Endothelial cell of umbilical vein (primary cell): Measurements from ENCODE around the gene CLCA1. TPM values are rescaled to one million over a fixed set of nuclear protein-coding genes. Genes with fewer than 3 reads are reported as not detected.

ENCODE experiments used
- BruUV-seq: library from RNA; stranded (reverse); fragments of 400-500 nt; replicated peaks from 2 replicates; lab custom pipeline; 2021; lab: Mats Ljungman, UMichigan
- CTCF ChIA-PET: fragments of 300-600, 350-600 bp; sonication (Branson Sonifier 250); formaldehyde crosslinking; loops from one replicate; lab custom pipeline; 2021; ENCODE audit warnings: antibody characterized with exemption, inconsistent platforms; lab: Charles Lee
- POLR2A ChIA-PET: fragments of 300-600, 350-600 bp; sonication (Branson Sonifier 250); formaldehyde crosslinking; loops from one replicate; lab custom pipeline; 2021; ENCODE audit warnings: antibody characterized with exemption, inconsistent platforms; lab: Charles Lee
- DNase-seq: peaks from one replicate; pipeline ENCODE4 v3.0.0-alpha.2; 2011; ENCODE audit warnings: low read depth, low spot score
- FAIRE-seq: peaks from 2 replicates; lab custom pipeline; 2011; peaks lifted over from hg19 to GRCh38; lab: Jason Lieb, UNC
- H2AFZ ChIP-seq: 2 replicates; pipeline ENCODE4 v1.6.0; 2012; ENCODE audit warnings: low read depth, low read length, control low read depth, inconsistent platforms
- H3K27ac ChIP-seq: 2 replicates; pipeline ENCODE4 v1.5.1; 2011; ENCODE audit warnings: low read depth, mild to moderate bottlenecking, control low read depth, low read length, moderate library complexity; ENCODE audit not compliant: insufficient read depth
- H3K27me3 ChIP-seq, 2 experiments: 2 replicates each; pipeline versions ENCODE4 v1.6.0 to v1.6.1; 2011; ENCODE audit warnings: low read length in 2 of 2, mixed read lengths in 1 of 2; ENCODE audit not compliant: control insufficient read depth in 2 of 2, insufficient read depth in 2 of 2
- H3K36me3 ChIP-seq, 2 experiments: 2 replicates in 1 of 2; 3 replicates in 1 of 2; pipeline ENCODE4 v1.5.1; 2011; ENCODE audit warnings: low read length in 2 of 2, mild to moderate bottlenecking in 1 of 2, moderate library complexity in 1 of 2; ENCODE audit not compliant: control insufficient read depth in 2 of 2, insufficient read depth in 2 of 2; ENCODE audit errors: extremely low read depth in 1 of 2
- H3K4me1 ChIP-seq: 3 replicates; pipeline ENCODE4 v1.5.1; 2011; ENCODE audit warnings: mild to moderate bottlenecking, low read length; ENCODE audit not compliant: control insufficient read depth, insufficient read depth; ENCODE audit errors: extremely low read depth
- H3K4me2 ChIP-seq: 2 replicates; pipeline ENCODE4 v1.6.1; 2011; ENCODE audit warnings: low read length, control low read depth, mixed read lengths; ENCODE audit not compliant: insufficient read depth
- H3K4me3 ChIP-seq, 3 experiments: fragments of 200-600 bp in 1 of 3; sonication (generic), shearing (Covaris generic) in 1 of 3; replicated peaks in 1 of 3; 2 replicates each; pipeline ENCODE4 v1.5.1; 2011 to 2016; ENCODE audit warnings: control low read depth in 3 of 3, low read length in 3 of 3, mild to moderate bottlenecking in 2 of 3, inconsistent platforms in 1 of 3, low read depth in 1 of 3, moderate library complexity in 1 of 3; ENCODE audit not compliant: insufficient read depth in 1 of 3
- H3K79me2 ChIP-seq: 2 replicates; pipeline ENCODE4 v1.6.0; 2012; ENCODE audit warnings: low read length, inconsistent platforms; ENCODE audit not compliant: control insufficient read depth, insufficient read depth
- H3K9ac ChIP-seq: replicated peaks from 2 replicates; pipeline ENCODE3; 2011; ENCODE audit warnings: low read length, control low read depth; ENCODE audit not compliant: insufficient read depth; ENCODE audit errors: extremely low read depth
- H3K9me1 ChIP-seq: replicated peaks from 3 replicates; pipeline ENCODE4 v1.6.0; 2011; ENCODE audit warnings: mild to moderate bottlenecking, low read length; ENCODE audit not compliant: control insufficient read depth, insufficient read depth; ENCODE audit errors: extremely low read depth
- H3K9me3 ChIP-seq: replicated peaks from 2 replicates; pipeline ENCODE4 v1.5.1; 2012; ENCODE audit warnings: low read length, inconsistent platforms; ENCODE audit not compliant: control insufficient read depth, insufficient read depth
- H4K20me1 ChIP-seq: replicated peaks from 2 replicates; pipeline ENCODE3; 2011; ENCODE audit warnings: mild to moderate bottlenecking, low read length; ENCODE audit not compliant: control insufficient read depth, insufficient read depth; ENCODE audit errors: extremely low read depth
- EZH2 ChIP-seq: IDR thresholded peaks from 2 replicates; pipeline ENCODE4 v1.6.1; 2012; ENCODE audit warnings: borderline replicate concordance, low read depth, mild to moderate bottlenecking, moderate library complexity, low read length, inconsistent platforms; ENCODE audit not compliant: severe bottlenecking
- FOS ChIP-seq: IDR thresholded peaks from 2 replicates; pipeline ENCODE4 v1.6.1; 2011; ENCODE audit warnings: mild to moderate bottlenecking, low read length, moderate library complexity, borderline replicate concordance; ENCODE audit not compliant: insufficient read depth
- GATA2 ChIP-seq: IDR thresholded peaks from 2 replicates; pipeline ENCODE4 v1.7.0; 2011; ENCODE audit warnings: low read depth, mild to moderate bottlenecking, moderate library complexity, mixed read lengths, low read length; ENCODE audit not compliant: insufficient read length, insufficient read depth
- JUN ChIP-seq: IDR thresholded peaks from 2 replicates; pipeline ENCODE4 v1.6.1; 2011; ENCODE audit warnings: borderline replicate concordance, low read depth; ENCODE audit not compliant: insufficient read length, insufficient read depth
- POLR2A ChIP-seq: IDR thresholded peaks from 2 replicates; pipeline ENCODE4 v1.6.1; 2012; ENCODE audit warnings: low read depth, mild to moderate bottlenecking, control low read depth, low read length
- POLR2AphosphoS5 ChIP-seq: IDR thresholded peaks from 2 replicates; pipeline ENCODE4 v1.6.1; 2012; ENCODE audit warnings: low read depth, mild to moderate bottlenecking, control low read depth, low read length, moderate library complexity; ENCODE audit not compliant: insufficient read depth
- dilution Hi-C: fragments of 300-500 bp; cut with MboI; formaldehyde crosslinking; loops from one replicate; pipeline ENCODE4 v1.15.0; 2019; ENCODE audit warnings: low sequenced_read_pairs; ENCODE audit not compliant: extremely low pct_ligation_motif_present
- intact Hi-C: fragments of 100-400 bp; cut with micrococcal nuclease; formaldehyde crosslinking; loops from one replicate; pipeline ENCODE4 v1.10.0; 2022
- polyA plus RNA-seq, 4 experiments: library from polyadenylated mRNA; depleted of rRNA in 3 of 4; stranded (reverse) in 3 of 4; unstranded in 1 of 4; fragments of >200 nt; gene quantifications; 2 replicates each; pipeline versions ENCODE4 v1.2.1 to v1.2.3, GENCODE V29; 2011 to 2012; ENCODE audit warnings: missing spikeins in 1 of 4
- total RNA-seq: library from RNA; stranded (reverse); gene quantifications from 2 replicates; pipeline ENCODE4 v1.2.3, GENCODE V29; 2021
- TF ChIP-seq, protein P1 (sequence below): IDR thresholded peaks from 2 replicates; pipeline ENCODE4 v1.6.1; 2011; ENCODE audit not compliant: insufficient read depth, insufficient read length

CLCA1 gene
- total and polyA plus RNA-seq, 2 donors (not counting 3 experiments of a cell fraction or from before 2014, with no cell fraction given) = not detected

DNA sequence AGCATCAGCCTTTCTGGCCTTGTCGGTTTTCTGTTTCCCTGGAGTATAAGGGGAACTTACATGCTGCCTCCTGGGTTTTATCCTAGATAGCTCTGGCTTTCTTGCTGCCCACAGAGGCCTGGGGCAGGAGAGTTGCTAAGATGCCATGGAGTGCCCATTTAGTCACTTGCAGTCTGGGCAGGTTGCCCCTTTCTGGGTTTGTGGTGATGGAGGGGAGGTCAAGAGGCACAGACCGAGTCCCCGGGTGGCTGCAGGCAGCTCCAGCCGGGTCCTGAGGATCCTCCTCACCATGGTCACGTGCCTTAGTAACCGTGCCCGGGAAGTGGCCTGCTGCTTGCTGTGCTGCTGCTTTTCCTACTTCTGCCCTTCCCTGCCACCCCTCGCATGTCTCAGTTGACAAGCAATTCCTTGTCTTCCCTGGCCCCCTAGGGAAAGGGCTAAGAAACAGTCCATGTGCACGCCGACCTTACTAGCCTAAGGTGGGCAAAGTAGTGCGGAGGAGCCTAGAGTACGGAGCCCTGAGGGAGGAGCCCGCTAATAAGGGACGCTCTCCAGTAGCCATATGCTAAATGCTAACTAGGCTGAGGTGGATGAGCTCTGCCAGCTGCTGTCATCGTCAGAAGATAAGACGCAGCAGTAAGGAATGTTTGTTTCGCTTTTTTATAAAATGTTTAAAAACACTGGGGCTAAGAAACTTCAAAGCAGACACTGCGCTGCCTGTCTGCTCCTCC, 34.8 kb downstream of the CLCA1 start:
- dilution Hi-C loops (no loop called here), intact Hi-C loops (loop anchor here (5.0 kb wide), 1 partner anchor 106 kb away; the partner anchor contains the start of gene ODF2L)
- ChIA-PET CTCF (interaction anchor here (0.7 to 9.9 kb wide), 6 partner anchors 12 to 234 kb away, joined by 3 to 85 read pairs (median 6); no protein-coding TSS in a partner anchor), POLR2A (no interaction called here)
- BruUV-seq = no TSS peak
- H3K9me3 ChIP-seq = no peaks in the 10 kb centered on the region
- DNase-seq (no peak), FAIRE-seq (no peak)
- no peaks in the 10 kb centered on the region for H3K36me3 ChIP-seq
- no peak overlapping the region for H3K9ac ChIP-seq
- H3K27ac ChIP-seq = no peak overlapping the region
- H3K4me3 ChIP-seq = no peak overlapping the region
- H3K79me2 ChIP-seq = no peaks in the 10 kb centered on the region
- no peak overlapping the region for H2AFZ ChIP-seq
- H4K20me1 ChIP-seq = no peaks in the 10 kb centered on the region
- no peak overlapping the region for H3K4me2 ChIP-seq
- no peaks in the 10 kb centered on the region for H3K9me1 ChIP-seq
- peaks cover 0 to 8% of the 10 kb centered on the region in 2 experiments for H3K27me3 ChIP-seq
- TF ChIP-seq EZH2 = no peak
- no peak for TF ChIP-seq POLR2A
- no peak for TF ChIP-seq JUN
- TF ChIP-seq, protein P1, sequence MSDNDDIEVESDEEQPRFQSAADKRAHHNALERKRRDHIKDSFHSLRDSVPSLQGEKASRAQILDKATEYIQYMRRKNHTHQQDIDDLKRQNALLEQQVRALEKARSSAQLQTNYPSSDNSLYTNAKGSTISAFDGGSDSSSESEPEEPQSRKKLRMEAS = no peak
- no peak for TF ChIP-seq GATA2
- no peak for TF ChIP-seq POLR2AphosphoS5
- no peak for TF ChIP-seq FOS
- H3K4me1 ChIP-seq = no peaks in the 10 kb centered on the region
